NCI-H1092 (cell line): Measurements from ENCODE around the gene ZG16.

Experiments
- DNase-seq: peaks from one replicate; lab custom pipeline; 2025; lab: John Stamatoyannopoulos, UW

The ZG16 gene

DNA sequence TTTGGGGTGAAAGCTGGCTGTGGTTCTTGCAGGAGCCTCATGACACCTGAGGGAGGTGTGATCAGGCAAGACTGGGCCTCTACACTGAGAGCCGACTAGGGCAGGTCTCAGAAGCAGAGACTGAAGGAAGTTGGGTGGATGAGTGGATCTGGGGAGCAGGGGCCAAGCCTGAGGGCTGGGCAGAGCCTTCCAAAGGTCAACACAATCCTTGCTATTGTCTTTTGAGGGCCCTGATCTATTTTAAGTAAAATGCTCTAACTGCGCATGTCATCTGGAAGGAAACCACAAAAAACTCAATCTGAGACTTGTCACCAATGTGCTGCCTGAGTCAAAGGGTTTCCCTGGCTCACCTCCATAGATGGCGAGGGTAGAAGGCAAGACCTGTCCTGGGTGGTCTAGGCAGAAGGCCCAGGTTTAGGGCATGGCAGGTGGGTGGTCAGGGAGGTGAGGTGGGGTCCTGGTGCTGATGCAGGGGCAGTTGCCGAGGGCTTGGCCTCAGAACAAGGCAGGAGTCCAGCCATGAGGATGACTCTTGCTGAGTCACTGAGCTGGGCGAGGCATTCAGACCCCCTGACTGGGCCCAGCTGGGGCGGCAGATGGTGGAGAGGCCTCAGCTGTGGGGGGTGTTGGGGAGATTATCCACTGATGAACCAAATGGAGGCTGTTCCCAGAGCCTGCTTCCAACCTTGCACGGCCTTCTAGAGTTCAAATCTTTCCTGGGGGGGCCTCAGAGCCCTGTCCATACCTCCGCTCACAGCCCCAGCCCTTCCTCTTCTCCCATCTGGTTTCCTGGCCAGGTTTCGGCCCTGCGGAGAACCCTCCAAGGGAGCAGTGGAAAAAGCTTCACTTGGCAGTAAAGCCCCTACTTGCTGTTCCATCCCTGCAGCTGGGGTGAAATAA, 47.3 kb downstream of the ZG16 start:
- no peak for DNase-seq

DNA sequence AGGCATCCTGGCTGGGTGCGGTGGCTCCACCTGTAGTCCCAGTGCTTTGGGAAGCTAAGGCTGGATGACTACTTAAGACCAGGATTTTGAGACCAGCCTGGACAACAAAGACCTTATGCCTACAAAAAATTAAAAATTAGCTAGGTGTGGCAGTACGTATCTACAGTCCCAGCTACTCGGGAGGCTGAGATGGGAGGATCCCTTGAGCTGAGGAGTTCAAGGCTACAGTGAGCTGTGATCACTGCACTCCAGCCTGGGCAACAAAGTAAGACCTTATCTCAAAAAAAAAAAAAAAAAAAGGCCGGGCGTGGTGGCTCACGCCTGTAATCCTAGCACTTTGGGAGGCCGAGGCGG, 48.3 kb downstream of the ZG16 start:
- no peak for DNase-seq

DNA sequence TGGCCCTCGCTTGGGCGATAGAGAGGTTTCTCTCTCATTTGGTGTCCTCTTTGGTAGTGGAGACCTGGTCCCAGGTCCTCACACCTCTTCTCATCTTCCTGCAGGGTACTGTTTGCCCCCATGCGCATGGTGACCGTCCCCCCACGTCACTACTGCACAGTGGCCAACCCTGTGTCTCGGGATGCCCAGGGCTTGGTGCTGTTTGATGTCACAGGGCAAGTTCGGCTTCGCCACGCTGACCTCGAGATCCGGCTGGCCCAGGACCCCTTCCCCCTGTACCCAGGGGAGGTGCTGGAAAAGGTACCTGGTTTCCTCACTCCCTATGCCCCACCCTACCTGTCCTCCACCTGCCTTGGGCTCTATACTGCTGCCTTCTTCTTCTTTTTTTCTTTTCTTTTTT, 52.7 kb downstream of the ZG16 start:
- no peak for DNase-seq

DNA sequence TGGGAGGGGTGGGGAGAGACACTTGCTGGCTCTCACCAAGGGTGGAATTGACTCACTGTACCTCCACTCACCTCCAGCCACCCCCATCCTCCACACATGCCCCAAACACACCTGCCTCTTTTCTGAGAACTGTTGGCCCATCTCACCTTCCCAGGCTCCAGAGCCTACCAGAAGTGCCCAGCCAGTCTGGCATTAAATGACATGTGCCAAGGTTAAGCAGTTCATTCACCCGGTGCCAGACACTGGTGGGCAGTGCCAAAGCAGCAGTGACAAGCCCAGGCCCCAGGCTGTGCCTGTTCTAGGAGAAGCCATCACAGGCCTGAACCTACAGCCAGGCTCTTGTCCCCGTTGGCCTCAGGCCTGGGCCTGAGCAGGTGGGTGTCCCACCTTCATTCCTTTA, 53.4 kb downstream of the ZG16 start:
- no peak for DNase-seq
